Upper lobe of left lung (tissue), 6 donors: ENCODE data around the gene MYBPH. TPM values are rescaled to one million over a fixed set of nuclear protein-coding genes. Genes with fewer than 3 reads are reported as not detected.

ENCODE experiments used
- ATAC-seq, 2 donors: fragments of 200-7000 bp; cut with Tn5 transposase; one replicate each; pipeline ENCODE4 v1.9.1; 2022; ENCODE audit warnings: mild to moderate bottlenecking in 2 of 2, moderate library complexity in 2 of 2; ENCODE audit not compliant: low FRiP score in 2 of 2
- DNase-seq, 2 donors: peaks; one replicate each; pipeline ENCODE4 v3.0.0-alpha.2; 2019 to 2020
- H3K27ac ChIP-seq, 4 donors: fragments of 200-600 bp; sonication (generic); one replicate each; pipeline ENCODE4 v1.5.1; 2016 to 2019
- H3K27me3 ChIP-seq, 4 donors: fragments of 200-600 bp; sonication (generic); one replicate each; pipeline ENCODE4 v1.5.1; 2017 to 2019
- H3K36me3 ChIP-seq, 4 donors: fragments of 200-600 bp; sonication (generic); one replicate each; pipeline ENCODE4 v1.5.1; 2016 to 2019
- H3K4me1 ChIP-seq, 4 donors: fragments of 200-600 bp; sonication (generic); one replicate each; pipeline ENCODE4 v1.5.1; 2018 to 2019
- H3K4me3 ChIP-seq, 4 donors: fragments of 200-600 bp; sonication (generic); one replicate each; pipeline ENCODE4 v1.5.1; 2017 to 2019; ENCODE audit warnings: mild to moderate bottlenecking in 2 of 4, moderate library complexity in 1 of 4
- H3K9me3 ChIP-seq, 4 donors: fragments of 200-600 bp; sonication (generic); one replicate each; pipeline ENCODE4 v1.5.1; 2018 to 2019
- CTCF ChIP-seq, 6 experiments: fragments of 450-650 bp in 4 of 6; fragments of 200-600 bp in 2 of 6; sonication (generic) in 2 of 6; IDR thresholded peaks; one replicate each; pipeline ENCODE4 v1.5.1; 2016 to 2019; ENCODE audit warnings: antibody characterized with exemption in 6 of 6
- EP300 ChIP-seq, 4 donors: sonication (generic); formaldehyde crosslinking; IDR thresholded peaks; one replicate each; pipeline ENCODE4 v1.5.1; 2017; ENCODE audit warnings: antibody characterized with exemption in 4 of 4, control low read depth in 2 of 4
- POLR2A ChIP-seq, 4 donors: fragments of 450-650 bp; IDR thresholded peaks; one replicate each; pipeline ENCODE4 v1.5.1; 2016 to 2017; ENCODE audit warnings: antibody characterized with exemption in 4 of 4, mild to moderate bottlenecking in 2 of 4
- POLR2AphosphoS5 ChIP-seq, 2 donors: sonication (generic); formaldehyde crosslinking; IDR thresholded peaks; one replicate each; pipeline ENCODE4 v1.5.1; 2017; ENCODE audit warnings: antibody characterized with exemption in 2 of 2
- WGBS, 2 donors: methylation state at CpG; one replicate each; pipeline ENCODE4 v1.1.5; 2017 to 2018; 5-methylcytosine and 5-hydroxymethylcytosine counted together
- total RNA-seq, 6 donors: library from RNA; depleted of rRNA in 4 of 6; stranded (reverse); fragments of >200 nt in 4 of 6; gene quantifications; one replicate each; pipeline versions ENCODE4 v1.1.0 to v1.2.1, GENCODE V29; 2016 to 2021
- donor health status: DM: no; HTN: no; CAD: no; lungs with moderate emphysema.
- donor health status: DM: no; HTN: yes; CAD: no; lungs with severe emphysema.

The MYBPH gene
- total RNA-seq, 6 donors from 2014 or later: 0.13 to 0.39 (median 0.15) TPM; not detected in 3

GRCh38 chr1:203189951-203190352 lies 14.3 kb upstream of the MYBPH start:
- TF ChIP-seq POLR2AphosphoS5 (IDR thresholded peaks at IDR 0.05): no peak
- no peak for TF ChIP-seq CTCF (IDR thresholded peaks at IDR 0.05)
- no peak for TF ChIP-seq POLR2A (IDR thresholded peaks at IDR 0.05)
- TF ChIP-seq EP300 (IDR thresholded peaks at IDR 0.05): no peak
- DNase-seq: no peak

GRCh38 chr1:203188686-203189232 lies 13.1 kb upstream of the MYBPH start:
- H3K4me1 ChIP-seq: peaks cover 9 to 24% (median 18%) of the 10 kb centered on the region in 4 donors
- no peaks in the 10 kb centered on the region for H3K36me3 ChIP-seq
- TF ChIP-seq POLR2AphosphoS5 (IDR thresholded peaks at IDR 0.05) (no peak), EP300 (IDR thresholded peaks at IDR 0.05) (no peak)
- no peaks in the 10 kb centered on the region for H3K27me3 ChIP-seq
- WGBS, 2 donors: 75 to 84% methylated on average over 4 of the region's 4 CpGs
- no peak overlapping the region for H3K27ac ChIP-seq
- H3K9me3 ChIP-seq: no peaks in the 10 kb centered on the region
- no peak overlapping the region for H3K4me3 ChIP-seq
- ATAC-seq: no peak
- no peak for DNase-seq

More at GRCh38 chr1:203189951-203190352, 14.3 kb upstream of the MYBPH start:
- no peaks in the 10 kb centered on the region for H3K27me3 ChIP-seq
- WGBS, 2 donors: 62 to 67% methylated on average over 7 of the region's 7 CpGs
- H3K27ac ChIP-seq: no peak overlapping the region
- peaks cover 9 to 24% (median 18%) of the 10 kb centered on the region in 4 donors for H3K4me1 ChIP-seq
- no peaks in the 10 kb centered on the region for H3K36me3 ChIP-seq
- H3K4me3 ChIP-seq: no peak overlapping the region
- no peaks in the 10 kb centered on the region for H3K9me3 ChIP-seq
- no peak for ATAC-seq

GRCh38 chr1:203187689-203188264 lies 12.2 kb upstream of the MYBPH start:
- WGBS, 2 donors: 75 to 87% methylated on average over 3 of the region's 3 CpGs
- Histone ChIP-seq H3K9me3 (no peaks in the 10 kb centered on the region), H3K4me3 (no peak overlapping the region), H3K27ac (peak overlapping the region in 2 of 4 donors; percentile 49 to 61), H3K4me1 (peaks cover 9 to 24% (median 18%) of the 10 kb centered on the region in 4 donors), H3K27me3 (no peaks in the 10 kb centered on the region), H3K36me3 (no peaks in the 10 kb centered on the region)
- TF ChIP-seq EP300 (IDR thresholded peaks at IDR 0.05) (no peak), CTCF (IDR thresholded peaks at IDR 0.05) (no peak), POLR2A (IDR thresholded peaks at IDR 0.05) (no peak), POLR2AphosphoS5 (IDR thresholded peaks at IDR 0.05) (no peak)
- no peak for ATAC-seq
- no peak for DNase-seq

- Histone ChIP-seq H3K36me3 (no peaks in the 10 kb centered on the region), H3K9me3 (no peaks in the 10 kb centered on the region), H3K4me3 (no peak overlapping the region), H3K27me3 (no peaks in the 10 kb centered on the region), H3K4me1 (peaks cover 9 to 24% (median 20%) of the 10 kb centered on the region in 4 donors), H3K27ac (peak overlapping the region in 2 of 4 donors; percentile 49 to 61)
- DNase-seq (no peak), ATAC-seq (no peak)
- TF ChIP-seq CTCF (IDR thresholded peaks at IDR 0.05): no peak
- no peak for TF ChIP-seq POLR2AphosphoS5 (IDR thresholded peaks at IDR 0.05)
- no peak for TF ChIP-seq POLR2A (IDR thresholded peaks at IDR 0.05)
- TF ChIP-seq EP300 (IDR thresholded peaks at IDR 0.05): no peak
- 36 to 39% methylated on average over 7 of the region's 7 CpGs for WGBS, 2 donors
These were observed 11.7 kb upstream of the MYBPH start for GRCh38 chr1:203187304-203187685.

GRCh38 chr1:203186446-203187303 lies 11.0 kb upstream of the MYBPH start, which contains the start of gene CHI3L1:
Gene CHI3L1 (minus strand): TSS chr1:203186704. CDS start chr1:203186623, 81 bp downstream.
- DNase-seq: peak in 1 of 2 donors; percentile 85
- no peaks in the 10 kb centered on the region for H3K36me3 ChIP-seq
- H3K4me1 ChIP-seq: peaks cover 9 to 24% (median 21%) of the 10 kb centered on the region in 4 donors
- no peaks in the 10 kb centered on the region for H3K9me3 ChIP-seq
- H3K27ac ChIP-seq: peak within 1 kb of the TSS; percentile 10 to 71 (median 37)
- TF ChIP-seq POLR2A (IDR thresholded peaks at IDR 0.05): peak in 1 of 4 donors; percentile 28
- peak in 1 of 2 donors; percentile 58 for TF ChIP-seq POLR2AphosphoS5 (IDR thresholded peaks at IDR 0.05)
- peak in 1 of 4 donors; percentile 61 for TF ChIP-seq EP300 (IDR thresholded peaks at IDR 0.05)
- no peak for TF ChIP-seq CTCF (IDR thresholded peaks at IDR 0.05)
- peak; percentile 50 to 53 for ATAC-seq
- H3K27me3 ChIP-seq: no peaks in the 10 kb centered on the region
- WGBS, 2 donors: 26 to 33% methylated on average over 12 to 14 of the region's 14 CpGs
- H3K4me3 ChIP-seq: peak within 1 kb of the TSS in 1 of 4 donors; percentile 14
